Sigmoid colon (tissue), 4 donors: ENCODE measurements around the gene TMEM167B.

Experiments used
- CTCF ChIP-seq, 4 experiments: fragments of 450-650 bp in 3 of 4; fragments of 200-600 bp in 1 of 4; IDR thresholded peaks; one replicate each; pipeline ENCODE4 v1.5.1; 2016 to 2019; ENCODE audit warnings: antibody characterized with exemption in 4 of 4, mild to moderate bottlenecking in 3 of 4, moderate library complexity in 2 of 4
- EP300 ChIP-seq, 4 donors: sonication (generic); formaldehyde crosslinking; IDR thresholded peaks; one replicate each; pipeline ENCODE4 v1.6.1; 2017; ENCODE audit warnings: antibody characterized with exemption in 4 of 4
- POLR2A ChIP-seq, 2 donors: fragments of 450-650 bp; IDR thresholded peaks; one replicate each; pipeline ENCODE4 v1.6.1; 2016; ENCODE audit warnings: antibody characterized with exemption in 2 of 2, mild to moderate bottlenecking in 2 of 2, moderate library complexity in 2 of 2
- POLR2AphosphoS5 ChIP-seq, 4 donors: sonication (generic); formaldehyde crosslinking; IDR thresholded peaks; one replicate each; pipeline ENCODE4 v1.6.1; 2017; ENCODE audit warnings: antibody characterized with exemption in 4 of 4

GRCh38 chr1:109131059-109131458, 40.5 kb downstream of the TMEM167B start:
- TF ChIP-seq CTCF (IDR thresholded peaks at IDR 0.05) (no peak), POLR2A (IDR thresholded peaks at IDR 0.05) (no peak), EP300 (IDR thresholded peaks at IDR 0.05) (no peak), POLR2AphosphoS5 (IDR thresholded peaks at IDR 0.05) (no peak)
